HG03175 (cell line): Measurements from ENCODE around the gene MRPL21.
A peak's percentile ranks its signal among the peaks of the same experiment; 100 is the strongest.

Experiments
- ATAC-seq: cut with Tn5 transposase; IDR thresholded peaks from one replicate; pipeline ENCODE4 v1.9.1; 2021; ENCODE audit warnings: mild to moderate bottlenecking, moderate library complexity; ENCODE audit not compliant: unreplicated experiment

MRPL21 gene

GRCh38 chr11:68843052-68843561, 60.5 kb downstream of the MRPL21 start:
- ATAC-seq = no peak

- ATAC-seq = no peak
Observed at GRCh38 chr11:68842427-68843051, 61.1 kb downstream of the MRPL21 start.

- peak; percentile 32 for ATAC-seq
Observed at GRCh38 chr11:68841718-68842426, 61.8 kb downstream of the MRPL21 start, which contains the start of gene CPT1A. CPT1A (minus strand) TSS chr11:68841916; CDS start chr11:68815474, 26,442 bp downstream.
